ENCODE measurements around the gene RNF44.

DNA sequence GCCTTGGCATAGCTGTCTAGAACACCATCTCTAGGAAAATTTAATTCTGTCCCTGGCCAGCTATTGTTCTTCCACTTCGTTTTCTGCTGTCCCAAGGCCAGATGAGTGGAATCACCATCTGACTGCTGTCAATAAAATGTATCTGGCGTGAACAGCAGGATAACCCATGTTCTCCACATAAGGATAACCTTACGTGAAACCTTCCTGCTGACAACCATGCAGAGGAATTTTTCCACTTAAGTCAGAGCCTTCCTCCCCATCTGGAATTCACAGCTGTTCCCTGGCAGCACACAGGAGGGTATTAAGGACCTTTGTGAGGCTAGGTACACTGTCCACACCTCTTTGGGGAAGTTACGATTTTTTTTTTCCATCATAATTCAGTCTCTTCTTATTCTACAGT lies 28.6 kb downstream of the RNF44 start:
- TF ChIP-seq CTCF (IDR thresholded peaks at IDR 0.05; ENCODE audit: poor library complexity) (no peak), EZH2 (IDR thresholded peaks at IDR 0.05; ENCODE audit: borderline replicate concordance) (no peak)

Data from hepatocyte (in vitro differentiated cells).